GM12878 (cell line): ENCODE results near the gene PIMREG. TPM values are rescaled to one million over a fixed set of nuclear protein-coding genes. Genes with fewer than 3 reads are reported as not detected.

Source experiments
- ATAC-seq: fragments of 200-7000 bp; cut with Tn5 transposase; 3 replicates; pipeline ENCODE4 v1.9.1; 2020; ENCODE audit warnings: mild to moderate bottlenecking, moderate library complexity
- BruUV-seq: library from RNA; stranded (reverse); fragments of 400-500 nt; replicated peaks from 2 replicates; lab custom pipeline; 2021; lab: Mats Ljungman, UMichigan
- CTCF ChIA-PET: fragments of 300-600 bp; sonication (Branson Sonifier 250); formaldehyde crosslinking; extraction: SDS; loops from one replicate; lab custom pipeline; 2021; ENCODE audit warnings: inconsistent platforms; lab: Yijun Ruan, JAX
- POLR2A ChIA-PET: fragments of 350-600 bp; formaldehyde crosslinking; extraction: SDS; loops from one replicate; lab custom pipeline; 2021; ENCODE audit warnings: inconsistent platforms; lab: Charles Lee
- RAD21 ChIA-PET: fragments of 300-600 bp; sonication (Branson Sonifier 250); formaldehyde crosslinking; loops from one replicate; lab custom pipeline; 2023; ENCODE audit warnings: antibody characterized with exemption; ENCODE audit not compliant: unreplicated experiment; lab: Charles Lee
- SMC1A ChIA-PET: fragments of 300-600 bp; sonication (Branson Sonifier 250); formaldehyde crosslinking; loops from one replicate; lab custom pipeline; 2023; ENCODE audit not compliant: unreplicated experiment, uncharacterized antibody; lab: Charles Lee
- DNase-seq: peaks from one replicate; pipeline ENCODE4 v3.0.0-alpha.2; 2011; ENCODE audit warnings: low read depth, low spot score
- FAIRE-seq: peaks from 3 replicates; lab custom pipeline; 2011; peaks lifted over from hg19 to GRCh38; lab: Jason Lieb, UNC
- H2AFZ ChIP-seq: 2 replicates; pipeline ENCODE4 v1.6.0; 2011; ENCODE audit warnings: low read depth, low read length, control low read depth; ENCODE audit not compliant: control insufficient read depth
- H3K27ac ChIP-seq: 2 replicates; pipeline ENCODE4 v1.5.1; 2011; ENCODE audit warnings: control low read depth; ENCODE audit not compliant: control insufficient read depth, insufficient read depth
- H3K27me3 ChIP-seq, 2 experiments: replicated peaks in 1 of 2; 2 replicates each; pipeline versions ENCODE4 v1.6.0 to v1.6.1; 2011; ENCODE audit warnings: low read length in 1 of 2; ENCODE audit not compliant: control insufficient read depth in 2 of 2, insufficient read depth in 2 of 2
- H3K36me3 ChIP-seq, 2 experiments: 2 replicates each; pipeline ENCODE4 v1.5.1; 2011; ENCODE audit warnings: low read length in 1 of 2; ENCODE audit not compliant: control insufficient read depth in 2 of 2, insufficient read depth in 2 of 2
- H3K4me1 ChIP-seq: 2 replicates; pipeline ENCODE4 v1.6.1; 2011; ENCODE audit warnings: mild to moderate bottlenecking, low read length, moderate library complexity, mixed read lengths; ENCODE audit not compliant: control insufficient read depth, insufficient read depth
- H3K4me2 ChIP-seq: 2 replicates; pipeline ENCODE4 v1.6.0; 2011; ENCODE audit warnings: control low read depth; ENCODE audit not compliant: control insufficient read depth, insufficient read depth
- H3K4me3 ChIP-seq: fragments of 200-600 bp; sonication (generic); 2 replicates; pipeline ENCODE4 v1.5.1; 2016
- H3K79me2 ChIP-seq: 2 replicates; pipeline ENCODE4 v1.6.0; 2011; ENCODE audit warnings: low read length; ENCODE audit not compliant: control insufficient read depth, insufficient read depth
- H3K9ac ChIP-seq: 2 replicates; pipeline ENCODE4 v1.8.0; 2011; ENCODE audit warnings: low read length, control low read depth, mixed read lengths; ENCODE audit not compliant: control insufficient read depth, insufficient read depth
- H3K9me3 ChIP-seq: replicated peaks from 3 replicates; pipeline ENCODE4 v1.5.1; 2011; ENCODE audit warnings: mild to moderate bottlenecking, low read length; ENCODE audit not compliant: control insufficient read depth, insufficient read depth
- H4K20me1 ChIP-seq: 2 replicates; pipeline ENCODE4 v1.6.0; 2011; ENCODE audit not compliant: control insufficient read depth, insufficient read depth
- ATF3 ChIP-seq: IDR thresholded peaks from 2 replicates; pipeline ENCODE4 v1.6.1; 2011; ENCODE audit warnings: low read depth, mild to moderate bottlenecking, low read length, moderate library complexity, borderline replicate concordance; ENCODE audit errors: extremely low read depth
- BCL11A ChIP-seq: IDR thresholded peaks from 2 replicates; pipeline ENCODE4 v1.6.1; 2011; ENCODE audit warnings: low read depth, low read length
- CTCF ChIP-seq, 3 experiments: IDR thresholded peaks in 2 of 3; conservative IDR thresholded peaks in 1 of 3; 2 replicates each; pipeline ENCODE4 v1.5.1; 2011; ENCODE audit warnings: low read depth in 3 of 3, low read length in 3 of 3, mild to moderate bottlenecking in 3 of 3, control low read depth in 2 of 3, moderate library complexity in 2 of 3, inconsistent platforms in 1 of 3, mixed read lengths in 1 of 3; ENCODE audit not compliant: control insufficient read depth in 2 of 3, insufficient read depth in 1 of 3; ENCODE audit errors: extremely low read depth in 1 of 3
- EED ChIP-seq: sonication (generic); IDR thresholded peaks from 2 replicates; pipeline ENCODE4 v1.6.1; 2016; ENCODE audit warnings: antibody characterized with exemption, low read depth
- POLR2AphosphoS5 ChIP-seq: IDR thresholded peaks from 2 replicates; pipeline ENCODE4 v1.6.1; 2011; ENCODE audit warnings: mild to moderate bottlenecking, low read length, inconsistent platforms
- REST ChIP-seq: IDR thresholded peaks from 2 replicates; pipeline ENCODE4 v1.6.1; 2012; ENCODE audit warnings: mild to moderate bottlenecking, low read depth, low read length
- RFX5 ChIP-seq: IDR thresholded peaks from 2 replicates; pipeline ENCODE4 v1.6.1; 2011; ENCODE audit warnings: low read depth, low read length, improper control_type of control experiment
- STAT3 ChIP-seq: IDR thresholded peaks from 2 replicates; pipeline ENCODE4 v1.6.1; 2011; ENCODE audit warnings: low read depth, low read length, improper control_type of control experiment
- SUZ12 ChIP-seq: fragments of 200-600 bp; sonication (generic); IDR thresholded peaks from one replicate; pipeline ENCODE4 v1.6.1; 2018; ENCODE audit warnings: antibody characterized with exemption, mild to moderate bottlenecking; ENCODE audit not compliant: unreplicated experiment
- ZBTB40 ChIP-seq: fragments of 450-650 bp; IDR thresholded peaks from 2 replicates; pipeline ENCODE4 v1.6.1; 2016; ENCODE audit warnings: mild to moderate bottlenecking, moderate library complexity, borderline replicate concordance
- WGBS: methylation state at CpG from one replicate; pipeline ENCODE4 v1.1.6; 2016; ENCODE audit warnings: low lambda C conversion rate; ENCODE audit not compliant: insufficient replicate concordance, insufficient coverage; ENCODE audit errors: missing lambda C conversion rate; 5-methylcytosine and 5-hydroxymethylcytosine counted together
- in situ Hi-C: fragments of 300-500 bp; cut with MboI; formaldehyde crosslinking; loops from 9 replicates; pipeline ENCODE4 v1.14.3; 2018; ENCODE audit warnings: mixed read lengths
- intact Hi-C: fragments of 100-400 bp; cut with micrococcal nuclease; formaldehyde crosslinking; loops from one replicate; pipeline ENCODE4 v1.14.2; 2022; ENCODE audit not compliant: unreplicated experiment
- polyA plus RNA-seq, 11 experiments: library from polyadenylated mRNA; depleted of rRNA in 4 of 11; unstranded in 6 of 11; stranded (reverse) in 5 of 11; fragments of >200 nt; fragmentation: Nextera tagmentation in 4 of 11; fragmentation: Illumina TruSeq in 1 of 11; extraction: Ambion mirVana in 4 of 11; extraction: Trizol in 1 of 11; gene quantifications; 1 replicate in 1 of 11; 2 replicates in 10 of 11; pipeline versions ENCODE4 v1.2.1 to v1.2.3, GENCODE V29; 2011 to 2016; ENCODE audit warnings: inconsistent platforms in 2 of 11, missing spikeins in 2 of 11, low read depth in 1 of 11
- total RNA-seq, 4 experiments: library from RNA; depleted of rRNA in 3 of 4; stranded (reverse); fragments of >200 nt in 3 of 4; fragmentation: Illumina TruSeq in 1 of 4; extraction: Trizol in 1 of 4; gene quantifications; 2 replicates each; pipeline versions ENCODE4 v1.2.1 to v1.2.3, GENCODE V29; 2013 to 2021

The PIMREG gene
- total and polyA plus RNA-seq, 10 of the 15 experiments (the other 5 are each of a cell fraction or from before 2014, with no cell fraction given) = 2.8 to 35.8 (median 25.2) TPM

GRCh38 chr17:6450926-6451832 is 6.9 kb downstream of the PIMREG start:
- Histone ChIP-seq H3K9ac (no peak overlapping the region), H3K4me1 (peaks cover 43% of the 10 kb centered on the region), H3K4me2 (peak overlapping the region; percentile 52), H3K36me3 (peaks cover 0 to 3% of the 10 kb centered on the region in 2 experiments; a peak in 1 of 4 replicates), H3K27ac (peak overlapping the region; percentile 11; the same call in 1 of the 2 replicates), H3K9me3 (no peaks in the 10 kb centered on the region), H3K4me3 (no peak overlapping the region), H4K20me1 (no peaks in the 10 kb centered on the region), H2AFZ (no peak overlapping the region), H3K27me3 (no peaks in the 10 kb centered on the region; a peak in 1 of 4 replicates), H3K79me2 (no peaks in the 10 kb centered on the region)
- SMC1A ChIA-PET = interaction anchor here (1.2 kb wide), 1 partner anchor 11 kb away, joined by 4 read pairs; no protein-coding TSS in a partner anchor
- intact Hi-C loops = no loop called here
- CTCF ChIA-PET = interaction anchor here (0.6 to 1.2 kb wide), 2 partner anchors 15 to 215 kb away, joined by 3 to 4 read pairs; no protein-coding TSS in a partner anchor
- no peak for DNase-seq
- peak; percentile 60 for ATAC-seq
- POLR2A ChIA-PET = interaction anchor here (1.0 kb wide), 1 partner anchor 965 kb away, joined by 3 read pairs; the partner anchor contains the start of genes DERL2 and MIS12
- peak; percentile 87 for FAIRE-seq
- in situ Hi-C loops = no loop called here
- BruUV-seq = no TSS peak
- 22% methylated on average over 12 of the region's 12 CpGs for WGBS
- RAD21 ChIA-PET = no interaction called here
- TF ChIP-seq RFX5 = no peak
- TF ChIP-seq ZBTB40 = no peak
- TF ChIP-seq POLR2AphosphoS5 = no peak
- 0 out of 2 replicates have a peak, but pooled peaks have one; percentile 36 for TF ChIP-seq BCL11A
- TF ChIP-seq SUZ12 = no peak
- TF ChIP-seq CTCF (IDR thresholded peaks at IDR 0.05 in 2 of 3, conservative IDR thresholded peaks at IDR 0.05 in 1 of 3; ENCODE audit: control insufficient read depth in 2 of 3, extremely low read depth in 1 of 3, insufficient read depth in 1 of 3, low read depth in 3 of 3, low read length in 3 of 3) = no peak
- peak; percentile 12; the same call in 1 of the 2 replicates for TF ChIP-seq EED
- no peak for TF ChIP-seq ATF3
- TF ChIP-seq STAT3 = no peak
- TF ChIP-seq REST = no peak
